ENCODE results near the gene SDC4. TPM values are rescaled to one million over a fixed set of nuclear protein-coding genes. Genes with fewer than 3 reads are reported as not detected.

Gene SDC4
- total and polyA plus RNA-seq, 4 donors: 54.4 to 147 (median 83.6) TPM

DNA sequence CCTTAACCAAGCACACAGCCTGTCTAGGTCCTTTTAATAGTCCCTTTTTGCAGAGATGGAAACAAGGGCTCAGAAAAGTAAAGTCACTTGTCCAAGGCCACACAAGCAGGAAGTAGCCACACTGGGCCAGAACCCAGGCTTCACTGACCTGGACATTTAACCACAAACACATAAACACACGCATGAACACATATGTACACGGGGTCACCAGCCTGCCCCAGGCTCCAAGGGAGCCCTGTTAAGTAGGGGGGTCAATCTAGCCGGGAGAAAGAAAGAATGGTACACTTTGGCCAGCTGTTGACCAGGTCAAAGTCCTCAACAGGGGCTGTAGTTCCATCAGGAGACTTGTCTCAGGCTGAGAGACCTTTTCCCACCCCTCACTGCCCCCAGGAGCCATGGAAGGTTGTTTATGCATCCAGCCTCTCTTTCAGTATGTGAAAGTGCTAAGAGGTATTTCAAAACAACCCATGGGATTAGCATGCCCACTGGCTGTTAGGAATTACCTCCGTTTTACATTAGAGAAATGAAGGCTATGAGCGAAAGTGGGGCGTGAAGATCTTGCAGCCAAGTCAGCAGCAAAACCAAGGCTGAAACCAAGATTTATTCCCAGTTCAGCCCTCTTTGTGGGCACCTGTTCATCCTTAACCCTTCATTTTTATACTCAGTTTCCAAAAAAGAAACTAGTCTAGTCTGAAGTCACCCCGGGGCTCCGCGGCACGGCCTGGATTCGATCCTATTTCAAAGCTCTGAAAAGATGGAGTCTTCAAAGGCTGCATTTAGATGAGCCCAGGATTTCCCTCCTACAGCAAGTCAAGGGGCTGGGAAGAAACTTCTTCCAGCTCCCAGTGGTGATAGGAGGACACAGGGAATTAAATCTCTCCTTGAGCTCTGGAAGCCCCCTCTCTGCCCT, 9.8 kb downstream of the SDC4 start:
- DNase-seq (ENCODE audit: low spot score): no peak
- H3K9me3 ChIP-seq (ENCODE audit: control insufficient read depth in 4 of 4, low read length in 3 of 4): no peaks in the 10 kb centered on the region
- peak overlapping the region in 1 of 3 donors; percentile 3 for H3K4me3 ChIP-seq (ENCODE audit: low read depth in 1 of 3, low read length in 3 of 3)
- no peaks in the 10 kb centered on the region for H3K27me3 ChIP-seq (ENCODE audit: control insufficient read depth in 4 of 4, insufficient read depth in 4 of 4, low read length in 3 of 4)
- peak overlapping the region; percentile 31 to 69 for H3K9ac ChIP-seq (ENCODE audit: low read depth in 1 of 2, low read length in 2 of 2)
- TF ChIP-seq FOXA1 (IDR thresholded peaks at IDR 0.05): no peak
- peak in 1 of 2 donors; percentile 25 for TF ChIP-seq JUND (IDR thresholded peaks at IDR 0.05)
- TF ChIP-seq, protein P1, sequence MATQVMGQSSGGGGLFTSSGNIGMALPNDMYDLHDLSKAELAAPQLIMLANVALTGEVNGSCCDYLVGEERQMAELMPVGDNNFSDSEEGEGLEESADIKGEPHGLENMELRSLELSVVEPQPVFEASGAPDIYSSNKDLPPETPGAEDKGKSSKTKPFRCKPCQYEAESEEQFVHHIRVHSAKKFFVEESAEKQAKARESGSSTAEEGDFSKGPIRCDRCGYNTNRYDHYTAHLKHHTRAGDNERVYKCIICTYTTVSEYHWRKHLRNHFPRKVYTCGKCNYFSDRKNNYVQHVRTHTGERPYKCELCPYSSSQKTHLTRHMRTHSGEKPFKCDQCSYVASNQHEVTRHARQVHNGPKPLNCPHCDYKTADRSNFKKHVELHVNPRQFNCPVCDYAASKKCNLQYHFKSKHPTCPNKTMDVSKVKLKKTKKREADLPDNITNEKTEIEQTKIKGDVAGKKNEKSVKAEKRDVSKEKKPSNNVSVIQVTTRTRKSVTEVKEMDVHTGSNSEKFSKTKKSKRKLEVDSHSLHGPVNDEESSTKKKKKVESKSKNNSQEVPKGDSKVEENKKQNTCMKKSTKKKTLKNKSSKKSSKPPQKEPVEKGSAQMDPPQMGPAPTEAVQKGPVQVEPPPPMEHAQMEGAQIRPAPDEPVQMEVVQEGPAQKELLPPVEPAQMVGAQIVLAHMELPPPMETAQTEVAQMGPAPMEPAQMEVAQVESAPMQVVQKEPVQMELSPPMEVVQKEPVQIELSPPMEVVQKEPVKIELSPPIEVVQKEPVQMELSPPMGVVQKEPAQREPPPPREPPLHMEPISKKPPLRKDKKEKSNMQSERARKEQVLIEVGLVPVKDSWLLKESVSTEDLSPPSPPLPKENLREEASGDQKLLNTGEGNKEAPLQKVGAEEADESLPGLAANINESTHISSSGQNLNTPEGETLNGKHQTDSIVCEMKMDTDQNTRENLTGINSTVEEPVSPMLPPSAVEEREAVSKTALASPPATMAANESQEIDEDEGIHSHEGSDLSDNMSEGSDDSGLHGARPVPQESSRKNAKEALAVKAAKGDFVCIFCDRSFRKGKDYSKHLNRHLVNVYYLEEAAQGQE (IDR thresholded peaks at IDR 0.05): no peak
- peak; percentile 48 for TF ChIP-seq HNF4G (IDR thresholded peaks at IDR 0.05)
- TF ChIP-seq FOXA2 (IDR thresholded peaks at IDR 0.05): no peak
- TF ChIP-seq, protein P2, sequence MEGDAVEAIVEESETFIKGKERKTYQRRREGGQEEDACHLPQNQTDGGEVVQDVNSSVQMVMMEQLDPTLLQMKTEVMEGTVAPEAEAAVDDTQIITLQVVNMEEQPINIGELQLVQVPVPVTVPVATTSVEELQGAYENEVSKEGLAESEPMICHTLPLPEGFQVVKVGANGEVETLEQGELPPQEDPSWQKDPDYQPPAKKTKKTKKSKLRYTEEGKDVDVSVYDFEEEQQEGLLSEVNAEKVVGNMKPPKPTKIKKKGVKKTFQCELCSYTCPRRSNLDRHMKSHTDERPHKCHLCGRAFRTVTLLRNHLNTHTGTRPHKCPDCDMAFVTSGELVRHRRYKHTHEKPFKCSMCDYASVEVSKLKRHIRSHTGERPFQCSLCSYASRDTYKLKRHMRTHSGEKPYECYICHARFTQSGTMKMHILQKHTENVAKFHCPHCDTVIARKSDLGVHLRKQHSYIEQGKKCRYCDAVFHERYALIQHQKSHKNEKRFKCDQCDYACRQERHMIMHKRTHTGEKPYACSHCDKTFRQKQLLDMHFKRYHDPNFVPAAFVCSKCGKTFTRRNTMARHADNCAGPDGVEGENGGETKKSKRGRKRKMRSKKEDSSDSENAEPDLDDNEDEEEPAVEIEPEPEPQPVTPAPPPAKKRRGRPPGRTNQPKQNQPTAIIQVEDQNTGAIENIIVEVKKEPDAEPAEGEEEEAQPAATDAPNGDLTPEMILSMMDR (IDR thresholded peaks at IDR 0.05; ENCODE audit: low read depth, low read length, missing input control): peak; percentile 0
- TF ChIP-seq, protein P3, sequence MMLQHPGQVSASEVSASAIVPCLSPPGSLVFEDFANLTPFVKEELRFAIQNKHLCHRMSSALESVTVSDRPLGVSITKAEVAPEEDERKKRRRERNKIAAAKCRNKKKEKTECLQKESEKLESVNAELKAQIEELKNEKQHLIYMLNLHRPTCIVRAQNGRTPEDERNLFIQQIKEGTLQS (IDR thresholded peaks at IDR 0.05): no peak
- peak; percentile 72 to 82 for TF ChIP-seq HNF4A (conservative IDR thresholded peaks at IDR 0.05)
- TF ChIP-seq RXRA (IDR thresholded peaks at IDR 0.05): peak in 1 of 2 donors; percentile 37
- TF ChIP-seq, protein P4, sequence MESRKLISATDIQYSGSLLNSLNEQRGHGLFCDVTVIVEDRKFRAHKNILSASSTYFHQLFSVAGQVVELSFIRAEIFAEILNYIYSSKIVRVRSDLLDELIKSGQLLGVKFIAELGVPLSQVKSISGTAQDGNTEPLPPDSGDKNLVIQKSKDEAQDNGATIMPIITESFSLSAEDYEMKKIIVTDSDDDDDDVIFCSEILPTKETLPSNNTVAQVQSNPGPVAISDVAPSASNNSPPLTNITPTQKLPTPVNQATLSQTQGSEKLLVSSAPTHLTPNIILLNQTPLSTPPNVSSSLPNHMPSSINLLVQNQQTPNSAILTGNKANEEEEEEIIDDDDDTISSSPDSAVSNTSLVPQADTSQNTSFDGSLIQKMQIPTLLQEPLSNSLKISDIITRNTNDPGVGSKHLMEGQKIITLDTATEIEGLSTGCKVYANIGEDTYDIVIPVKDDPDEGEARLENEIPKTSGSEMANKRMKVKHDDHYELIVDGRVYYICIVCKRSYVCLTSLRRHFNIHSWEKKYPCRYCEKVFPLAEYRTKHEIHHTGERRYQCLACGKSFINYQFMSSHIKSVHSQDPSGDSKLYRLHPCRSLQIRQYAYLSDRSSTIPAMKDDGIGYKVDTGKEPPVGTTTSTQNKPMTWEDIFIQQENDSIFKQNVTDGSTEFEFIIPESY (IDR thresholded peaks at IDR 0.05): no peak
- H3K27ac ChIP-seq (ENCODE audit: low read depth in 1 of 2, low read length in 2 of 2): peak overlapping the region; percentile 81 to 97
- 62% methylated on average over 11 of the region's 11 CpGs for WGBS
- peaks cover 2 to 29% (median 10%) of the 10 kb centered on the region in 4 donors for H3K36me3 ChIP-seq (ENCODE audit: control insufficient read depth in 4 of 4, insufficient read depth in 3 of 4, low read depth in 1 of 4, low read length in 3 of 4)
- peaks cover 23 to 70% (median 53%) of the 10 kb centered on the region in 4 donors for H3K4me1 ChIP-seq (ENCODE audit: control insufficient read depth in 4 of 4, insufficient read depth in 4 of 4, low read length in 3 of 4)

DNA sequence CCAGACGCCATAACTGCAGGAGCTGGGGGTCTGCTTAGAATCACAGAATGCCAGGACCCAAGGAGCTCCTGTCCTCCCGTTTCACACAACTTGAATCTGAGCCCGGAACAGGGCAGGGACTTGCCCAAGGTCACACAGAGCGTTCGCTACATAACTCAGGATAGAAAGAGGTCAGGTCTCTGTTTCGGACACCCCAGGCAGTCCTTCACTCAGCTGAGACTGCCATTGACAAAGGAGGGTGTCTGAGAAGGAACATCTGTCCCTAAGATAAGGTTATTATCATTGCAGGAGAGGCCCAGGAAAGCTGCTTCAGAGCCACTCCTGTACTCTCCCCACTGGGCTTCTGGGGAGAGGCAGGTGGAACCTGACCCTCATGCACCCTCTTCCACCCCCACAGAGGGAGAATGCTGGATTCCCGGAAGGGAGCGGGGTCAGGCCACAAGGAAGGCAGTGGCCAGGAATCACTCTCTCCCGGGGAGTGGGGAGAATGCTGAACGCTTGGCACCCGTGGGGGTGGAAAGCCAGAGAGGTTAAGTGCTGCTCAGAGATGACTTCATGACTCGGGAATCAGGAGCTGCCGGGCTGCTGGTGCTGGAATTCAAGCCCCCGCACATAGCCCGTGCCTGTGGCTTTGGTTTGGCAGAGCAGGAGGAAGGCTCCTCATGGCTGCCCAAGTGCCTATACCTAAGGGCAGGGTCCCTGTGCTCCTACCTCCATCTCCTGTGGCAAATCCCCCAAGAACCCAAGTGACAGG, 10.7 kb downstream of the SDC4 start:
- peak overlapping the region; percentile 31 to 69 for H3K9ac ChIP-seq (ENCODE audit: low read depth in 1 of 2, low read length in 2 of 2)
- H3K9me3 ChIP-seq (ENCODE audit: control insufficient read depth in 4 of 4, low read length in 3 of 4): no peaks in the 10 kb centered on the region
- peaks cover 2 to 36% (median 17%) of the 10 kb centered on the region in 4 donors for H3K36me3 ChIP-seq (ENCODE audit: control insufficient read depth in 4 of 4, insufficient read depth in 3 of 4, low read depth in 1 of 4, low read length in 3 of 4)
- 25% methylated on average over 15 of the region's 15 CpGs for WGBS
- DNase-seq (ENCODE audit: low spot score): no peak
- peaks cover 23 to 66% (median 54%) of the 10 kb centered on the region in 4 donors for H3K4me1 ChIP-seq (ENCODE audit: control insufficient read depth in 4 of 4, insufficient read depth in 4 of 4, low read length in 3 of 4)
- H3K27ac ChIP-seq (ENCODE audit: low read depth in 1 of 2, low read length in 2 of 2): peak overlapping the region; percentile 81 to 97
- peak overlapping the region in 1 of 3 donors; percentile 3 for H3K4me3 ChIP-seq (ENCODE audit: low read depth in 1 of 3, low read length in 3 of 3)
- H3K27me3 ChIP-seq (ENCODE audit: control insufficient read depth in 4 of 4, insufficient read depth in 4 of 4, low read length in 3 of 4): no peaks in the 10 kb centered on the region
- TF ChIP-seq, protein P1 (IDR thresholded peaks at IDR 0.05): no peak
- TF ChIP-seq NR2F2 (IDR thresholded peaks at IDR 0.05): peak; percentile 27
- peak; percentile 14 for TF ChIP-seq YY1 (IDR thresholded peaks at IDR 0.05)
- TF ChIP-seq, protein P2 (IDR thresholded peaks at IDR 0.05; ENCODE audit: low read depth, low read length, missing input control): no peak
- peak; percentile 10 for TF ChIP-seq SP1 (IDR thresholded peaks at IDR 0.05)
- TF ChIP-seq FOXA2 (IDR thresholded peaks at IDR 0.05): no peak
- peak in 1 of 2 donors; percentile 53 for TF ChIP-seq EGR1 (IDR thresholded peaks at IDR 0.05; ENCODE audit: low read depth in 2 of 2)
